ENCODE data around the gene PAOX.

PAOX gene

DNA sequence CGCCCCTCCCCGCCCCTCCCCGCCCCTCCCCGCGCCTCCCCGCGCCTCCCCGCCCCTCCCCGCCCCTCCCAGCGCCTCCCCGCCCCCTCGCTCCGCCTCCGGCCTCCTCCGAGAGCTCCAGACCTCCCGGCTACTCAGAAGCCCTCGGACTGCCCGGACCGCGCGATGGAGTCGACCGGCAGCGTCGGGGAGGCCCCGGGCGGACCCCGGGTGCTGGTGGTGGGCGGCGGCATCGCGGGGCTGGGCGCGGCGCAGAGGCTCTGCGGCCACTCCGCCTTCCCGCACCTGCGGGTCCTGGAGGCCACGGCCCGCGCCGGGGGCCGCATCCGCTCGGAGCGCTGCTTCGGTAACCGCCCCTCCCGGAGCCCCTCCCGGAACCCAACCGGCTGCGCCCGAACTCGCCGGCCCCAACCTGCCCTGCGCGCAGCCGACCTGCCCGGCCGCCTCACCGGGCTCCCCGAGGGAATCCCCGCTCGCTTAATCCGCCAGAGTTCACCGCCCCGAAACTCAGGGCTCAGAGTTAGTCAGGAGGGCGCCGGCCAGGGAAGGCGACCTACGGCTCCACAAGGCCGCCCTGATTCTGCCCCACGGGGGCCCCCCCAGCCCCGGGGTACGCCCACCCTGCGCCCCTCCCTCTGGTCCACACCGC lies at the start of gene PAOX:
PAOX (plus strand) TSS at position 111 of the 649 bp plus-strand sequence; CDS start at position 166, 55 bp downstream.
- H3K9ac ChIP-seq (ENCODE audit: low read length) = peak within 1 kb of the TSS; percentile 72

DNA sequence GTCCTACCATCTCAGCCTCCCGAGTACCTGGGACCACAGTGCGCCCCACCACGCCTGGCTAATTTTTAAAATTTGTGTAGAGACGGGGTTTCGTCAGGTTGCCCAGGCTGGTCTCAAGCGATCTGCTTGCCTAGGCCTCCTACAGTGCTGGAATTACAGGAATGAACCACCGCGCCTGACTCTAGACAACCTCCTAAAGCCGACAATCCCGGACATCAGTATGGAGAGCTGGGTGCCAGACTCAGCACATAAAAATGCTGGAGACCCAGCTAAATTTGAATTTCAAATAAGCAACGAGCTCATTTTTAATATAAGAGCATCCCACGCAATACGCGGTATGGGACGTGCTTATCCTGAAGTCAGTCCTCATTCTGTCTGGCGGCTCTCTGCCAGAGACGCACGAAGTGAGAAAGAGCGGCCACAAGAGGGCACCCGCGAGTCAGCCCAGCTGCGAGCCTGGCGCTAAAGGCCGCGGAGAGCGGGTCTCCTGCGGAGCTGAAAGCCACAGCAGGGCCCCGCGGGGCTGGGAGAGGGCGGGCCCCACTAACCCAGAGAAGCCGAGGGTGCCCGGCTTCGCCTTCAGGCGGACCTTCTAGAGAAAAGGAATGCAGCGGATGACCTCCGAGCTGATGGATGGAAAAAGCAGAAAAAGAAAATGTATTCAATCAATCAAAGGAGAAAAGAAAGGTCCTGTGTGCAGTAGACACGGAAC lies 49.4 kb upstream of the PAOX start:
- Histone ChIP-seq H3K9me3 (ENCODE audit: insufficient read depth, low read length) (no peaks in the 10 kb centered on the region), H3K4me1 (ENCODE audit: low read length) (no peaks in the 10 kb centered on the region), H3K27me3 (ENCODE audit: low read depth, low read length) (peaks cover 8% of the 10 kb centered on the region), H3K4me3 (ENCODE audit: low read length) (peak overlapping the region; percentile 72), H4K20me1 (ENCODE audit: insufficient read depth, low read length) (no peaks in the 10 kb centered on the region), H3K36me3 (replicated peaks; ENCODE audit: low read depth, low read length) (no peaks in the 10 kb centered on the region), H3K27ac (ENCODE audit: low read length) (no peak overlapping the region), H3K4me2 (ENCODE audit: low read length) (peak overlapping the region; percentile 86), H3K79me2 (ENCODE audit: low read length) (no peaks in the 10 kb centered on the region), H2AFZ (ENCODE audit: low read depth, low read length) (peak overlapping the region; percentile 65; the same call in 1 of the 2 replicates), H3K9ac (ENCODE audit: low read length) (no peak overlapping the region)
- TF ChIP-seq CTCF (IDR thresholded peaks at IDR 0.05; ENCODE audit: low read depth, low read length) (peak; percentile 72), EZH2phosphoT487 (IDR thresholded peaks at IDR 0.05; ENCODE audit: low read depth) (no peak)

More for the DNA sequence above, at the start of gene PAOX:
- H3K4me3 ChIP-seq (ENCODE audit: low read length) = peak within 1 kb of the TSS; percentile 91
- no peak for TF ChIP-seq CTCF (IDR thresholded peaks at IDR 0.05; ENCODE audit: low read depth, low read length)
- TF ChIP-seq EZH2phosphoT487 (IDR thresholded peaks at IDR 0.05; ENCODE audit: low read depth) = no peak
- H2AFZ ChIP-seq (ENCODE audit: low read depth, low read length) = peak within 1 kb of the TSS; percentile 46; the same call in 1 of the 2 replicates
- no peaks in the 10 kb centered on the region for H3K79me2 ChIP-seq (ENCODE audit: low read length)
- no peaks in the 10 kb centered on the region for H3K27me3 ChIP-seq (ENCODE audit: low read depth, low read length)
- H3K9me3 ChIP-seq (ENCODE audit: insufficient read depth, low read length) = no peaks in the 10 kb centered on the region
- H3K36me3 ChIP-seq (replicated peaks; ENCODE audit: low read depth, low read length) = no peaks in the 10 kb centered on the region
- peak within 1 kb of the TSS; percentile 28 for H3K27ac ChIP-seq (ENCODE audit: low read length)
- H3K4me2 ChIP-seq (ENCODE audit: low read length) = peak within 1 kb of the TSS; percentile 88
- peaks cover 20% of the 10 kb centered on the region for H3K4me1 ChIP-seq (ENCODE audit: low read length)
- H4K20me1 ChIP-seq (ENCODE audit: insufficient read depth, low read length) = no peaks in the 10 kb centered on the region

- H3K27ac ChIP-seq (ENCODE audit: low read length) = no peak overlapping the region
- H3K4me2 ChIP-seq (ENCODE audit: low read length) = no peak overlapping the region
- peaks cover 8% of the 10 kb centered on the region for H3K27me3 ChIP-seq (ENCODE audit: low read depth, low read length)
- H3K9ac ChIP-seq (ENCODE audit: low read length) = no peak overlapping the region
- H3K36me3 ChIP-seq (replicated peaks; ENCODE audit: low read depth, low read length) = no peaks in the 10 kb centered on the region
- no peaks in the 10 kb centered on the region for H4K20me1 ChIP-seq (ENCODE audit: insufficient read depth, low read length)
- H3K4me1 ChIP-seq (ENCODE audit: low read length) = no peaks in the 10 kb centered on the region
- no peak overlapping the region for H3K4me3 ChIP-seq (ENCODE audit: low read length)
- H2AFZ ChIP-seq (ENCODE audit: low read depth, low read length) = no peak overlapping the region
- TF ChIP-seq CTCF (IDR thresholded peaks at IDR 0.05; ENCODE audit: low read depth, low read length) (no peak), EZH2phosphoT487 (IDR thresholded peaks at IDR 0.05; ENCODE audit: low read depth) (no peak)
- no peaks in the 10 kb centered on the region for H3K9me3 ChIP-seq (ENCODE audit: insufficient read depth, low read length)
- H3K79me2 ChIP-seq (ENCODE audit: low read length) = no peaks in the 10 kb centered on the region
Observed at GRCh38 chr10:133332936-133333699, 45.9 kb upstream of the PAOX start.

All from OCI-LY3 (cell line).